ENCODE measurements around the gene DENND2A. TPM values are rescaled to one million over a fixed set of nuclear protein-coding genes. Genes with fewer than 3 reads are reported as not detected.

The DENND2A gene
- total RNA-seq, 1 donor from 2014 or later = 7.5 TPM

GRCh38 chr7:140616328-140616727 lies 24.3 kb downstream of the DENND2A start:
- intact Hi-C loops (cut with DNase I) = no loop called here
- Histone ChIP-seq H3K4me1 (no peaks in the 10 kb centered on the region), H3K27ac (no peak overlapping the region), H3K27me3 (no peaks in the 10 kb centered on the region), H3K36me3 (no peaks in the 10 kb centered on the region), H3K4me3 (no peak overlapping the region), H3K9me3 (no peaks in the 10 kb centered on the region)
- no peak for DNase-seq (ENCODE audit: low spot score in 2 of 2)
- TF ChIP-seq CTCF (IDR thresholded peaks at IDR 0.05) = no peak

DNA sequence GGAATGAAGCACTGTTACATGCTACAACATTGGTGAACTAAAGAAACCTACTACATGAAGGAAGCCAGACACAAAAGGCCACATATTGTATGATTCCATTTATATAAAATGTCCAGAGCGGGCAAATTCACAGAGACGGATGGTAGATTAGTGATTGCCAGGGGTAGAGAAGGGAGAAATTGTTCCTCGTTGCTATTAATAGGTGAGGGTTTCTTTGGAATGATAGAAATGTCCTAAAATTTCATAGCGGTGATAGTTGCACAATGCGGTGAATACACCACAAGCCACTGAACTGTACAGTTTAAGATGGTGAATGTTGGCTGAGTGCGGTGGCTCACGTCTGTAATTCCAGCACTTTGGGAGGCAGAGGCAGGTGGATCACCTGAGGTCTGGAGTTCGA lies 29.0 kb downstream of the DENND2A start:
- Histone ChIP-seq H3K27ac (no peak overlapping the region), H3K4me3 (no peak overlapping the region), H3K36me3 (no peaks in the 10 kb centered on the region), H3K27me3 (no peaks in the 10 kb centered on the region), H3K9me3 (no peaks in the 10 kb centered on the region), H3K4me1 (no peaks in the 10 kb centered on the region)
- intact Hi-C loops (cut with DNase I) = no loop called here
- TF ChIP-seq CTCF (IDR thresholded peaks at IDR 0.05) = no peak
- DNase-seq (ENCODE audit: low spot score in 2 of 2) = no peak

DNA sequence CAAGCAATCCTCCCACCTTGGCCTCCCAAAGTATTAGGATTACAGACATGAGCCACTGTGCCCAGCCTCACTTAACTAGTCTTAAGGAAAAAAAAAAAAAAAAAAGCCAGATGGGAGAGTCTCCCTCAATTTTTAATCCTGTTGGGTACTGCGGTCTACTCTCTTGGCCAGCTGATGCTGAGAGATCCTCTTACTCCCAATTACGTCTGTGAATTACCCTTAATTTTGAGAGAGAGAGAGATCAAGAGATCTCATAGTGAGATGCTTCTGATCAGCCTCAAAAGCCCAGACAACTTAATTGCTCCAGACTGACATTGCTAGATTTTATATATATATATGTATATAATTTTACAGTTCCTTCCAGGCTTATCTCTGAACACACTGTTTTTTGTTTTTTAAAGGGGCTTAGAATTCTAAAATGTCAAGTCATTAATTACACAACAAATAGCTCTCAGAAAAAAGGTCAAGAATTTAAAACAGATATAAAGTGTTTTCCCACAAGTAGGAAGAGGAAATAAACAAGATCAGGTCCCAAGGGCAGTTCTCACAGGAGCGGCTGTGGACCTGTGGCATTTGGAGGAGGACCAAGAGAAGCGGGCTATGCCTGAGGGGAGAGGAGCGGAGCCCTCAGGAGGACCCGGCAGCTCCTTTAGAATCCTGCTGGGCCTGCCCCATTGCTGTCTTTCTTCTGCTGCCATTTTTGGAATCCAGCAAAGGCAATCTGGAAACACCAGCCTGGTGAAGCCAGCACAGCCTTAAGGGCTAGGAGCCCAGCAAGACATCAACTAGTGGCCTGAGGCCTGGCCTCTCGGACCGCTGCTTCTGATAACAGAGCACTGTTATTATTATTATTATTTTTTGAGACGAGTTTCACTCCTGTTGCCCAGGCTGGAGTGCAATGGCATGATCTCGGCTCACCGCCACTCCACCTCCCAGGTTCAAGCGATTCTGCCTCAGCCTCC lies 30.1 kb downstream of the DENND2A start:
- Histone ChIP-seq H3K4me3 (no peak overlapping the region), H3K27ac (no peak overlapping the region), H3K4me1 (no peaks in the 10 kb centered on the region), H3K36me3 (no peaks in the 10 kb centered on the region), H3K27me3 (no peaks in the 10 kb centered on the region), H3K9me3 (no peaks in the 10 kb centered on the region)
- no peak for DNase-seq (ENCODE audit: low spot score in 2 of 2)
- TF ChIP-seq CTCF (IDR thresholded peaks at IDR 0.05) = no peak
- intact Hi-C loops (cut with DNase I) = no loop called here

DNA sequence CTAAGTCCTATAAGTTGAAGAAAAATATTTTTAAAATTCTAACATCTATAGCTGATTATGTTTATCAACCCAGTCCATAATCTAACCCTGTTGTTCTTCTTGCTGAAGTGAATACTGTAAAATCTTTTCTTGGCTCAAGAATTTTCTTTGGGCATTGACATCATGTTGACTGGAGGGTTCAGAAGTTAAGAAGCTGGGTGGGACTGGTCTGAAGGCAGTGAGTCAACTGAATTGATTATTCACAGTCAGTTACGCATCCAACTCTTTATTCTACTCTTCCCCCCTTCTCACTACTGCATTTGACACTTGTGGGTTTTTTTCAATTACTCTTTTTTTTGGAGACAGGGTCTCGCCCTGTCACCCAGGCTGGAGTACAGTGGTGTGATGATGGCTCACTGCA lies 31.0 kb downstream of the DENND2A start:
- Histone ChIP-seq H3K27ac (no peak overlapping the region), H3K9me3 (no peaks in the 10 kb centered on the region), H3K27me3 (no peaks in the 10 kb centered on the region), H3K36me3 (no peaks in the 10 kb centered on the region), H3K4me1 (no peaks in the 10 kb centered on the region), H3K4me3 (no peak overlapping the region)
- no peak for TF ChIP-seq CTCF (IDR thresholded peaks at IDR 0.05)
- intact Hi-C loops (cut with DNase I) = no loop called here
- no peak for DNase-seq (ENCODE audit: low spot score in 2 of 2)

- no peak overlapping the region for H3K4me3 ChIP-seq
- peak in 1 of 2 donors; percentile 67 for DNase-seq (ENCODE audit: low spot score in 2 of 2)
- no peaks in the 10 kb centered on the region for H3K27me3 ChIP-seq
- H3K9me3 ChIP-seq = no peaks in the 10 kb centered on the region
- H3K4me1 ChIP-seq = no peaks in the 10 kb centered on the region
- TF ChIP-seq CTCF (IDR thresholded peaks at IDR 0.05) = no peak
- no peak overlapping the region for H3K27ac ChIP-seq
- no peaks in the 10 kb centered on the region for H3K36me3 ChIP-seq
- intact Hi-C loops (cut with DNase I) = no loop called here
These were observed 33.1 kb downstream of the DENND2A start for GRCh38 chr7:140607441-140607989.
